IMR-90 (cell line): ENCODE measurements around the gene JPH3. TPM values are rescaled to one million over a fixed set of nuclear protein-coding genes. Genes with fewer than 3 reads are reported as not detected.

Experiments used
- ATAC-seq: fragments of 200-7000 bp; cut with Tn5 transposase; 2 replicates; pipeline ENCODE4 v1.9.1; 2020; ENCODE audit warnings: low read depth, mild to moderate bottlenecking, moderate library complexity
- BruUV-seq: library from RNA; stranded (reverse); fragments of 400-500 nt; replicated peaks from 2 replicates; lab custom pipeline; 2021; lab: Mats Ljungman, UMichigan
- CTCF ChIA-PET: fragments of 300-600 bp; formaldehyde crosslinking; extraction: SDS; loops from one replicate; lab custom pipeline; 2021; ENCODE audit warnings: antibody characterized with exemption; lab: Yijun Ruan, JAX
- POLR2A ChIA-PET: fragments of 300-600 bp; sonication (Branson Sonifier 250); formaldehyde crosslinking; loops from one replicate; lab custom pipeline; 2022; ENCODE audit warnings: antibody characterized with exemption; ENCODE audit not compliant: unreplicated experiment; lab: Charles Lee
- DNase-seq: peaks from one replicate; pipeline ENCODE4 v3.0.0; 2013
- H2AFZ ChIP-seq: replicated peaks from 2 replicates; pipeline ENCODE3; 2013; ENCODE audit warnings: low read length, mild to moderate bottlenecking; ENCODE audit not compliant: poor library complexity
- H2AK5ac ChIP-seq: 2 replicates; pipeline ENCODE4 v1.6.1; 2013; ENCODE audit warnings: low read depth, low read length, inconsistent platforms
- H2AK9ac ChIP-seq: replicated peaks from 2 replicates; pipeline ENCODE3; 2013; ENCODE audit warnings: mild to moderate bottlenecking, low read depth, low read length, moderate library complexity; ENCODE audit not compliant: poor library complexity
- H2BK120ac ChIP-seq: 2 replicates; pipeline ENCODE4 v1.6.1; 2013; ENCODE audit warnings: low read depth, low read length, inconsistent platforms
- H2BK15ac ChIP-seq: 3 replicates; pipeline ENCODE4 v1.6.1; 2013; ENCODE audit warnings: low read depth, low read length, inconsistent platforms
- H2BK20ac ChIP-seq: 2 replicates; pipeline ENCODE4 v1.6.1; 2013; ENCODE audit warnings: low read depth, mild to moderate bottlenecking, inconsistent platforms, low read length, moderate library complexity
- H2BK5ac ChIP-seq: 2 replicates; pipeline ENCODE4 v1.6.1; 2013; ENCODE audit warnings: mild to moderate bottlenecking, low read depth, low read length, inconsistent platforms; ENCODE audit not compliant: poor library complexity, severe bottlenecking
- H3K14ac ChIP-seq: replicated peaks from 2 replicates; pipeline ENCODE4 v1.6.1; 2013; ENCODE audit warnings: low read depth, low read length, inconsistent platforms
- H3K18ac ChIP-seq: 2 replicates; pipeline ENCODE4 v1.6.1; 2013; ENCODE audit warnings: low read depth, low read length, control low read depth
- H3K23ac ChIP-seq: 2 replicates; pipeline ENCODE4 v1.6.1; 2013; ENCODE audit warnings: low read depth, low read length, inconsistent platforms
- H3K27ac ChIP-seq: 2 replicates; pipeline ENCODE4 v1.5.1; 2013; ENCODE audit warnings: mild to moderate bottlenecking, control low read depth, low read length; ENCODE audit not compliant: insufficient read depth
- H3K27me3 ChIP-seq: 2 replicates; pipeline ENCODE4 v1.6.1; 2013; ENCODE audit warnings: low read length; ENCODE audit not compliant: control insufficient read depth, insufficient read depth
- H3K36me3 ChIP-seq: 2 replicates; pipeline ENCODE4 v1.6.1; 2013; ENCODE audit warnings: low read length, mixed read lengths; ENCODE audit not compliant: control insufficient read depth, insufficient read depth
- H3K4ac ChIP-seq: 2 replicates; pipeline ENCODE4 v1.6.1; 2013; ENCODE audit warnings: low read depth, low read length, inconsistent platforms
- H3K4me1 ChIP-seq: 2 replicates; pipeline ENCODE4 v1.6.1; 2013; ENCODE audit warnings: low read length, mixed read lengths; ENCODE audit not compliant: control insufficient read depth, insufficient read depth
- H3K4me2 ChIP-seq: 2 replicates; pipeline ENCODE4 v1.6.1; 2013; ENCODE audit warnings: low read depth, mild to moderate bottlenecking, control low read depth, low read length, moderate library complexity
- H3K4me3 ChIP-seq: 2 replicates; pipeline ENCODE4 v1.5.1; 2013; ENCODE audit warnings: low read depth, mild to moderate bottlenecking, control low read depth, low read length, moderate library complexity; ENCODE audit not compliant: insufficient read depth
- H3K56ac ChIP-seq: 2 replicates; pipeline ENCODE4 v1.6.1; 2013; ENCODE audit warnings: low read length, inconsistent platforms; ENCODE audit not compliant: insufficient read depth; ENCODE audit errors: extremely low read depth
- H3K79me1 ChIP-seq, 2 experiments: 2 replicates each; pipeline ENCODE4 v1.6.1; 2013; ENCODE audit warnings: low read length in 2 of 2, inconsistent platforms in 1 of 2, low read depth in 1 of 2
- H3K9ac ChIP-seq: 2 replicates; pipeline ENCODE4 v1.6.1; 2013; ENCODE audit warnings: low read depth, low read length, control low read depth
- H3K9me1 ChIP-seq: 2 replicates; pipeline ENCODE4 v1.6.1; 2013; ENCODE audit warnings: low read length, inconsistent platforms; ENCODE audit not compliant: insufficient read depth
- H3K9me3 ChIP-seq: 2 replicates; pipeline ENCODE4 v1.6.1; 2013; ENCODE audit warnings: low read length; ENCODE audit not compliant: control insufficient read depth, insufficient read depth
- H4K20me1 ChIP-seq: 2 replicates; pipeline ENCODE4 v1.6.1; 2013; ENCODE audit warnings: low read length, inconsistent platforms; ENCODE audit not compliant: insufficient read depth
- H4K5ac ChIP-seq: 2 replicates; pipeline ENCODE4 v1.6.1; 2013; ENCODE audit warnings: mild to moderate bottlenecking, low read depth, low read length, control low read depth
- H4K8ac ChIP-seq, 2 experiments: 2 replicates each; pipeline ENCODE4 v1.6.1; 2013; ENCODE audit warnings: low read depth in 2 of 2, low read length in 2 of 2, control low read depth in 1 of 2, inconsistent platforms in 1 of 2
- H4K91ac ChIP-seq: 2 replicates; pipeline ENCODE4 v1.6.1; 2013; ENCODE audit warnings: low read depth, low read length, inconsistent platforms; ENCODE audit not compliant: insufficient read depth
- BHLHE40 ChIP-seq: fragments of 150-350 bp; IDR thresholded peaks from 2 replicates; pipeline ENCODE4 v1.6.1; 2016; ENCODE audit warnings: mild to moderate bottlenecking, low read depth, low read length
- CHD1 ChIP-seq: IDR thresholded peaks from 2 replicates; pipeline ENCODE4 v1.6.1; 2012; ENCODE audit warnings: low read depth, low read length, improper control_type of control experiment
- FOS ChIP-seq: fragments of 150-350 bp; IDR thresholded peaks from 2 replicates; pipeline ENCODE4 v1.6.1; 2016; ENCODE audit warnings: low read depth, low read length
- MAFK ChIP-seq: IDR thresholded peaks from 2 replicates; pipeline ENCODE4 v1.6.1; 2012; ENCODE audit warnings: low read depth, low read length, improper control_type of control experiment
- MAZ ChIP-seq: IDR thresholded peaks from 2 replicates; pipeline ENCODE4 v1.6.1; 2012; ENCODE audit warnings: low read depth, mild to moderate bottlenecking, low read length, improper control_type of control experiment, moderate library complexity, borderline replicate concordance
- POLR2A ChIP-seq: IDR thresholded peaks from 2 replicates; pipeline ENCODE4 v1.6.1; 2012; ENCODE audit warnings: mild to moderate bottlenecking, low read depth, low read length
- RAD21 ChIP-seq: IDR thresholded peaks from 2 replicates; pipeline ENCODE4 v1.6.1; 2012; ENCODE audit warnings: low read length, improper control_type of control experiment
- RCOR1 ChIP-seq: IDR thresholded peaks from 2 replicates; pipeline ENCODE4 v1.6.1; 2012; ENCODE audit warnings: mild to moderate bottlenecking, low read length, improper control_type of control experiment; ENCODE audit not compliant: insufficient replicate concordance
- RFX5 ChIP-seq: IDR thresholded peaks from 2 replicates; pipeline ENCODE4 v1.8.0; 2012; ENCODE audit warnings: low read depth, mild to moderate bottlenecking, low read length, moderate library complexity
- SMC3 ChIP-seq: fragments of 150-350 bp; IDR thresholded peaks from 2 replicates; pipeline ENCODE4 v1.6.1; 2016; ENCODE audit warnings: low read depth, mild to moderate bottlenecking, antibody characterized with exemption, low read length, moderate library complexity
- WGBS, 2 experiments: methylation state at CpG; one replicate each; pipeline versions ENCODE4 v1.1.5 to v1.1.7; 2013; ENCODE audit warnings: missing lambda C conversion rate in 2 of 2; ENCODE audit not compliant: insufficient read length in 1 of 2; ENCODE audit errors: extremely low coverage in 2 of 2; 5-methylcytosine and 5-hydroxymethylcytosine counted together
- dilution Hi-C: fragments of 300-500 bp; cut with HindIII; formaldehyde crosslinking; loops from one replicate; pipeline ENCODE4 v1.14.3; 2018; ENCODE audit warnings: low sequenced_read_pairs; ENCODE audit not compliant: unreplicated experiment
- in situ Hi-C: fragments of 300-500 bp; cut with MboI; formaldehyde crosslinking; loops from 3 replicates; pipeline ENCODE4 v1.14.3; 2019; ENCODE audit warnings: low sequenced_read_pairs, inconsistent platforms, mixed read lengths
- intact Hi-C: fragments of 100-400 bp; cut with micrococcal nuclease; formaldehyde crosslinking; loops from 2 replicates; pipeline ENCODE4 v1.10.0; 2022
- polyA plus RNA-seq, 3 experiments: library from polyadenylated mRNA; depleted of rRNA; stranded (reverse); fragments of >200 nt; gene quantifications; 2 replicates each; pipeline ENCODE4 v1.2.3, GENCODE V29; 2012; ENCODE audit warnings: low replicate concordance in 1 of 3
- total RNA-seq: library from RNA; depleted of rRNA; stranded (reverse); fragments of >200 nt; gene quantifications from 2 replicates; pipeline ENCODE4 v1.2.3, GENCODE V29; 2012
- TF ChIP-seq, protein P1 (sequence below): fragments of 150-350 bp; IDR thresholded peaks from 2 replicates; pipeline ENCODE4 v1.6.1; 2017; ENCODE audit warnings: mild to moderate bottlenecking, antibody characterized with exemption, low read length, low read depth

The JPH3 gene
- total and polyA plus RNA-seq, 2 of the 4 experiments (the other 2 are of a cell fraction), result 0.03 TPM; not detected in 1

DNA sequence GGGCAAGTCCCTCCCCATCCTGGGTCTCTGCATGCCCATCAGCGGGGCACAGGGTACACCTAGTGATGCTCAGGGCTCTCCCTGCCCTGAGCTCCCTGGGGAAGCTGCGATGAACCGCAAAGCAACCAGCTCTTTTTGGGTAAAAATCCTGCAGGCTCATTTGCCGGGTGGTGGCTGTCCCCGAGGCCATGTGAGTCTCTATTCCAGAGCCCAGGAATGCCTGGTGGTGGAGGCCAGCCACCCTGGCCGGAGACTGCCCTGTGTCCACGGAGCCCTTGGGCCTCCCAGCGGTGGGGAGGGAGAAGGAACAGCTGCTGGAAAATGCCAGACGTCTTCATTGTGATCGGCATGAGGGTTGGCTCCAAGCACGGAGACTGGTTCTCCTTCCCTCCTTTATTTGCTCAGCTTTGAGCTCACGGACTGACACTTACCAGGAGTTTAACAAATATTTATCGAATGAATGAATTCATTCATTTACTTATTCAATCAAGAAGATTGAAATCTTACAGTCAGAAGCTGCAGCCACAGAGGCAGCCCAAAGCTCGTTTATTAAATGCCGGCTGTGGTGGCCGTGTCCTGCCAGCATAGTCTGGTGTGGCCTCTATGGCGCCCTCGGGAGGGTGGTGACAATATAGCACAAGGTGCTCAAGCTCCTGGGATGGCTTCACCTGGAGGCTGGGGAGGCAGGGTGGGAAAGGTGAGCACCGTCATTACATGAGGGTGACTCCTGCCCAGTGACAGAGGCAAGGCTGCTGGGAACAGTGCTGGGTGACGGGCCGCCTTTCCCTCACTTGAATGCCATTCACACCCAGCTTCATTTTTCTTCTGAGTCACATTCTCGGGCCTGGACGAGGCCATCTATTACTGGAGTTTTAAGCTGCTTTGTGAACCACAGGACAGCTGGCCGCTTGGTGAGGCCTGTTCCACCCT lies 31.1 kb upstream of the JPH3 start (continued):
- TF ChIP-seq, protein P1, sequence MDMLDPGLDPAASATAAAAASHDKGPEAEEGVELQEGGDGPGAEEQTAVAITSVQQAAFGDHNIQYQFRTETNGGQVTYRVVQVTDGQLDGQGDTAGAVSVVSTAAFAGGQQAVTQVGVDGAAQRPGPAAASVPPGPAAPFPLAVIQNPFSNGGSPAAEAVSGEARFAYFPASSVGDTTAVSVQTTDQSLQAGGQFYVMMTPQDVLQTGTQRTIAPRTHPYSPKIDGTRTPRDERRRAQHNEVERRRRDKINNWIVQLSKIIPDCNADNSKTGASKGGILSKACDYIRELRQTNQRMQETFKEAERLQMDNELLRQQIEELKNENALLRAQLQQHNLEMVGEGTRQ, result no peak
- no peak for TF ChIP-seq CHD1
- TF ChIP-seq MAFK, result no peak

- intact Hi-C loops, result loop anchor here (1.0 kb wide), 1 partner anchor 156 kb away; no protein-coding TSS in a partner anchor
- Histone ChIP-seq H3K9ac (no peak overlapping the region), H3K14ac (no peak overlapping the region), H3K4me3 (no peak overlapping the region), H3K4ac (no peak overlapping the region), H3K23ac (no peak overlapping the region), H3K9me3 (no peaks in the 10 kb centered on the region; the same call in 1 of the 2 replicates), H2BK15ac (no peak overlapping the region), H4K5ac (no peak overlapping the region), H2BK120ac (no peak overlapping the region), H3K9me1 (no peaks in the 10 kb centered on the region), H3K4me2 (no peak overlapping the region), H2AK9ac (peak overlapping the region; percentile 5), H3K79me1 (no peaks in the 10 kb centered on the region), H2BK5ac (no peak overlapping the region), H2AFZ (no peak overlapping the region), H4K8ac (no peak overlapping the region), H4K20me1 (no peaks in the 10 kb centered on the region), H3K18ac (no peak overlapping the region), H4K91ac (no peak overlapping the region), H3K4me1 (peaks cover 2% of the 10 kb centered on the region; the same call in 1 of the 2 replicates), H2BK20ac (no peak overlapping the region), H3K27ac (no peak overlapping the region), H2AK5ac (no peak overlapping the region), H3K36me3 (no peaks in the 10 kb centered on the region), H3K27me3 (peaks cover 22% of the 10 kb centered on the region), H3K56ac (no peak overlapping the region)
- no TSS peak for BruUV-seq
- CTCF ChIA-PET, result interaction anchor here (1.0 to 2.1 kb wide), 9 partner anchors 10 to 159 kb away, joined by 3 to 11 read pairs (median 7); no protein-coding TSS in a partner anchor
- TF ChIP-seq FOS, result no peak
- no peak for TF ChIP-seq SMC3
- no peak for TF ChIP-seq MAFK
- no peak for TF ChIP-seq MAZ
- no peak for TF ChIP-seq RCOR1
- TF ChIP-seq RFX5, result no peak
- no peak for TF ChIP-seq BHLHE40
- TF ChIP-seq, protein P1, result no peak
- no peak for TF ChIP-seq RAD21
- TF ChIP-seq CHD1, result no peak
- TF ChIP-seq POLR2A, result no peak
- in situ Hi-C loops, result loop anchor here (10.0 kb wide), 1 partner anchor 147 kb away; no protein-coding TSS in a partner anchor
- no peak for DNase-seq
- dilution Hi-C loops, result no loop called here
- POLR2A ChIA-PET, result no interaction called here
- no peak for ATAC-seq
- 26% methylated on average over 3 of the region's 11 CpGs; no CpG with 5 or more reads in 1 of the 2 experiments for whole genome bisulfite sequencing, 2 experiments
Observed at GRCh38 chr16:87571868-87572244, 30.5 kb upstream of the JPH3 start.
